HL-60 (cell line): ENCODE measurements around the gene GIMD1.

Experiments
- CTCF ChIP-seq: IDR thresholded peaks from one replicate; pipeline ENCODE4 v1.5.1; 2011; ENCODE audit warnings: low read length, control low read depth, inconsistent platforms; ENCODE audit not compliant: insufficient read depth
- POLR2AphosphoS5 ChIP-seq: IDR thresholded peaks from 2 replicates; pipeline ENCODE4 v1.6.1; 2012; ENCODE audit warnings: low read depth
- TF ChIP-seq, protein P1 (sequence below): IDR thresholded peaks from 2 replicates; pipeline ENCODE4 v1.6.1; 2012; ENCODE audit warnings: low read depth; ENCODE audit not compliant: insufficient replicate concordance

GRCh38 chr4:106364282-106364681, 4.3 kb downstream of the GIMD1 start:
- TF ChIP-seq, protein P1, sequence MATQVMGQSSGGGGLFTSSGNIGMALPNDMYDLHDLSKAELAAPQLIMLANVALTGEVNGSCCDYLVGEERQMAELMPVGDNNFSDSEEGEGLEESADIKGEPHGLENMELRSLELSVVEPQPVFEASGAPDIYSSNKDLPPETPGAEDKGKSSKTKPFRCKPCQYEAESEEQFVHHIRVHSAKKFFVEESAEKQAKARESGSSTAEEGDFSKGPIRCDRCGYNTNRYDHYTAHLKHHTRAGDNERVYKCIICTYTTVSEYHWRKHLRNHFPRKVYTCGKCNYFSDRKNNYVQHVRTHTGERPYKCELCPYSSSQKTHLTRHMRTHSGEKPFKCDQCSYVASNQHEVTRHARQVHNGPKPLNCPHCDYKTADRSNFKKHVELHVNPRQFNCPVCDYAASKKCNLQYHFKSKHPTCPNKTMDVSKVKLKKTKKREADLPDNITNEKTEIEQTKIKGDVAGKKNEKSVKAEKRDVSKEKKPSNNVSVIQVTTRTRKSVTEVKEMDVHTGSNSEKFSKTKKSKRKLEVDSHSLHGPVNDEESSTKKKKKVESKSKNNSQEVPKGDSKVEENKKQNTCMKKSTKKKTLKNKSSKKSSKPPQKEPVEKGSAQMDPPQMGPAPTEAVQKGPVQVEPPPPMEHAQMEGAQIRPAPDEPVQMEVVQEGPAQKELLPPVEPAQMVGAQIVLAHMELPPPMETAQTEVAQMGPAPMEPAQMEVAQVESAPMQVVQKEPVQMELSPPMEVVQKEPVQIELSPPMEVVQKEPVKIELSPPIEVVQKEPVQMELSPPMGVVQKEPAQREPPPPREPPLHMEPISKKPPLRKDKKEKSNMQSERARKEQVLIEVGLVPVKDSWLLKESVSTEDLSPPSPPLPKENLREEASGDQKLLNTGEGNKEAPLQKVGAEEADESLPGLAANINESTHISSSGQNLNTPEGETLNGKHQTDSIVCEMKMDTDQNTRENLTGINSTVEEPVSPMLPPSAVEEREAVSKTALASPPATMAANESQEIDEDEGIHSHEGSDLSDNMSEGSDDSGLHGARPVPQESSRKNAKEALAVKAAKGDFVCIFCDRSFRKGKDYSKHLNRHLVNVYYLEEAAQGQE, result no peak
- TF ChIP-seq POLR2AphosphoS5 (no peak), CTCF (no peak)
